Testis (tissue), 3 donors: ENCODE measurements around the gene NOS3. TPM values are rescaled to one million over a fixed set of nuclear protein-coding genes. Genes with fewer than 3 reads are reported as not detected.

Experiments
- DNase-seq: peaks from one replicate; pipeline ENCODE4 v3.0.0-alpha.2; 2019
- H3K27ac ChIP-seq, 2 donors: fragments of 200-600 bp; sonication (generic); one replicate each; pipeline ENCODE4 v1.5.1; 2019
- H3K27me3 ChIP-seq: fragments of 200-600 bp; sonication (generic); one replicate; pipeline ENCODE4 v1.5.1; 2019
- H3K36me3 ChIP-seq: fragments of 200-600 bp; sonication (generic); one replicate; pipeline ENCODE4 v1.5.1; 2017; ENCODE audit warnings: low read depth; ENCODE audit errors: missing control alignments
- H3K4me1 ChIP-seq: fragments of 200-600 bp; sonication (generic); one replicate; pipeline ENCODE4 v1.5.1; 2019
- H3K4me3 ChIP-seq, 2 donors: fragments of 200-600 bp; sonication (generic); one replicate each; pipeline ENCODE4 v1.5.1; 2017 to 2019
- H3K9me3 ChIP-seq: fragments of 200-600 bp; sonication (generic); one replicate; pipeline ENCODE4 v1.5.1; 2017
- POLR2A ChIP-seq: fragments of 450-650 bp; IDR thresholded peaks from one replicate; pipeline ENCODE4 v1.6.1; 2017; ENCODE audit warnings: antibody characterized with exemption, mild to moderate bottlenecking, moderate library complexity
- WGBS, 2 donors: methylation state at CpG; one replicate each; pipeline ENCODE4 v1.1.5; 2018; 5-methylcytosine and 5-hydroxymethylcytosine counted together
- intact Hi-C: fragments of 100-400 bp; cut with DNase I; formaldehyde crosslinking; loops from one replicate; pipeline ENCODE4 v1.15.1; 2023; ENCODE audit warnings: low total_unique reads
- polyA plus RNA-seq: library from polyadenylated mRNA; stranded (reverse); fragments of 350-450 nt; fragmentation: Illumina TruSeq; extraction: RNeasy Lipid Tissue Mini Kit (QIAGEN cat#74804); gene quantifications from one replicate; pipeline ENCODE4 v1.2.3, GENCODE V29; 2014; ENCODE audit warnings: low read depth, low replicate concordance; ENCODE audit not compliant: insufficient read depth
- total RNA-seq, 2 donors: library from RNA; depleted of rRNA; stranded (reverse); fragments of >200 nt; gene quantifications; one replicate each; pipeline ENCODE4 v1.2.3, GENCODE V29; 2016
- TF ChIP-seq, protein P1 (sequence below), 3 experiments: fragments of 450-650 bp in 2 of 3; fragments of 200-600 bp in 1 of 3; sonication (generic) in 1 of 3; IDR thresholded peaks; one replicate each; pipeline ENCODE4 v1.5.1; 2016 to 2019; ENCODE audit warnings: antibody characterized with exemption in 3 of 3, mild to moderate bottlenecking in 2 of 3, moderate library complexity in 1 of 3

Gene NOS3
- total and polyA plus RNA-seq, 3 donors from 2014 or later = 19.5 to 36.6 (median 25.0) TPM

DNA sequence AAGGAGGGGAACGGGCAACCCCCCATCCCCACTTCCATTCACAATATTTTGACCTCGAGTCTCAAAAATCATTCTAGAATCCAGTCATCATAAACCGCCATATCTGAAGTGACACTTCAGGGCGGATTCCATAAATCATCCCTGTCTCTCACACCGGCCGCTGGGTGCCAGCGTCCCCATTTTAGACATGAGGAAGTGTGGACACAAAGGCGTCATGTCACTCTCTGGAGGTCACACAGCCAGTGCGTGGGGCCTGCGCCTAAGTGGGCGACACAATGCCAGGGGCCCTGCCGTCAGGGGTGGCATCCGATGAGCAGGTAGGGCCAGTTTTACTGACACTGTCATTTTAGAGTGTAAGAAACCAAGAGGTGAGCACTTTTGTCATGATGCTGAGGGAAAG, 32.2 kb upstream of the NOS3 start:
- peaks cover 46% of the 10 kb centered on the region for H3K4me1 ChIP-seq
- intact Hi-C loops = no loop called here
- 75 to 77% methylated on average over 11 to 13 of the region's 13 CpGs for WGBS, 2 donors

DNA sequence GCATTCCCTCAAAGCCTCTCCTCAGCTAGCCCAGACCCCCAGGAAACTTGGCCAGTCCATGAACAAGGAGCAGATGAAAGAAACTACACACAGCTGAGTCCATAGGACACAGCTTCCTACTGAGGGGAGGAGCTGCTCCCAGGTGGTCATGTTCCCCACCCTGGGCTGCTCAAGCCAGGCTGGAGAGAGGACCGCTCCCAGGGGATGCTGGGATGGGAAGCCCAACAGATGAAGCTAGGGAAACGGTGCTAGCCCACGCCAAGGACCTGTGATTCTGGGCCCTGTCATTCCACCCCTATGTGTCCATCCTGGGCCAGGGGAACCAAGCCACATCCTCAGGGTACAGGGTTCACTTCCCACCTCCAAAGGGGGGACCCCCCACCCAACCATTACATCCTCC, 31.7 kb upstream of the NOS3 start:
- TF ChIP-seq, protein P1, sequence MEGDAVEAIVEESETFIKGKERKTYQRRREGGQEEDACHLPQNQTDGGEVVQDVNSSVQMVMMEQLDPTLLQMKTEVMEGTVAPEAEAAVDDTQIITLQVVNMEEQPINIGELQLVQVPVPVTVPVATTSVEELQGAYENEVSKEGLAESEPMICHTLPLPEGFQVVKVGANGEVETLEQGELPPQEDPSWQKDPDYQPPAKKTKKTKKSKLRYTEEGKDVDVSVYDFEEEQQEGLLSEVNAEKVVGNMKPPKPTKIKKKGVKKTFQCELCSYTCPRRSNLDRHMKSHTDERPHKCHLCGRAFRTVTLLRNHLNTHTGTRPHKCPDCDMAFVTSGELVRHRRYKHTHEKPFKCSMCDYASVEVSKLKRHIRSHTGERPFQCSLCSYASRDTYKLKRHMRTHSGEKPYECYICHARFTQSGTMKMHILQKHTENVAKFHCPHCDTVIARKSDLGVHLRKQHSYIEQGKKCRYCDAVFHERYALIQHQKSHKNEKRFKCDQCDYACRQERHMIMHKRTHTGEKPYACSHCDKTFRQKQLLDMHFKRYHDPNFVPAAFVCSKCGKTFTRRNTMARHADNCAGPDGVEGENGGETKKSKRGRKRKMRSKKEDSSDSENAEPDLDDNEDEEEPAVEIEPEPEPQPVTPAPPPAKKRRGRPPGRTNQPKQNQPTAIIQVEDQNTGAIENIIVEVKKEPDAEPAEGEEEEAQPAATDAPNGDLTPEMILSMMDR (IDR thresholded peaks at IDR 0.05) = no peak
- TF ChIP-seq POLR2A = no peak
- Histone ChIP-seq H3K9me3 (no peaks in the 10 kb centered on the region), H3K4me3 (no peak overlapping the region), H3K36me3 (no peaks in the 10 kb centered on the region), H3K4me1 (peaks cover 50% of the 10 kb centered on the region), H3K27ac (no peak overlapping the region), H3K27me3 (no peaks in the 10 kb centered on the region)
- WGBS, 2 donors = 88 to 100% methylated on average over 1 to 3 of the region's 3 CpGs
- no peak for DNase-seq
- intact Hi-C loops = no loop called here

More for the DNA sequence above, 32.2 kb upstream of the NOS3 start:
- H3K27me3 ChIP-seq = no peaks in the 10 kb centered on the region
- no peak overlapping the region for H3K4me3 ChIP-seq
- no peak overlapping the region for H3K27ac ChIP-seq
- no peak for DNase-seq
- TF ChIP-seq, protein P1 (IDR thresholded peaks at IDR 0.05) = no peak
- no peak for TF ChIP-seq POLR2A
- H3K36me3 ChIP-seq = no peaks in the 10 kb centered on the region
- no peaks in the 10 kb centered on the region for H3K9me3 ChIP-seq

DNA sequence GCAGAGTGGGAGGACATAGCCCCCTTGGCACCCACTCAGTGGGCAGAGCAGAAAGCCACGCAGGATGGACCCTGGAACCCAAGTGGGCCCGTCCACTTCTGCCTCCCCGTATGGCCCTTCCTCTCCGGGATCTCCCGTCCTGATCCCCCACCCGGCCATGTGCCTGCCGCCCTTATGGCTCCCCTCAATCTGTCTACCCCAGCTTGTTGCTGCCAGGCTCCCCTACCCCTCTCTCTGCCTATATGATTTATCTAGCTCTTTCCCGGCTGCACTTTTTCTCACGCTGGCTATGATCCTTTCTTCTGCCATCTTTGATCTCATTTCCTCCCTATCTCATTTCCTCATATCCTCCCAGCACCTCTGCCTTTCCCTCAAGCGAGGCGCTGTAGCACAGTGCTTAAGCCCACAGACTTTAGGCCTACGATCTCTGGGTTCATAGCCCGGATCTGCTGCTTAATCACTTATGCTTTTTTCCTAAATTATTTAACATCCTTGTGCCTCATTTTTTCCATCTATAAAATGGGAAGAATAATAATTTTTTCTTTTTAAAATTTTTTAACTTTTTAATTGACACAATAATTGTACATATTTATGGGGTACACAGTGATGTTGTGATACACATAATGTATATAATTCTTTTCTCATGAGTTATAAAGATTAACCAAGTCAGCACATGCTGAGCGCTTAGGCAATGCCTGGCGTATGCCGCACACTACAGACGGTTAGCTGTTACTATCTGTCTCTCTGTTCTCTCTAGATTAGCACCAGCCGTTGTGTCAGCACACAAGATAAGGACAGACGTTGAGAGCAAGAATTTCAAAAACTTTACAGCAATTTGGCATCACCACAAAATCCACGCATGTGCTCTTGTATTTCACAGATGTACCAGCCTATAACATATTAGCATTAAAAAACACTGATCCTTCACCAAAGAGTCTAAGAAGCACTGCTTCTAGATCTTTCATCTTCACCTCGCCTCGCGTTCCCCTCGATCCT, 30.8 kb upstream of the NOS3 start:
- H3K27ac ChIP-seq = peak overlapping the region; percentile 50 to 72
- H3K4me3 ChIP-seq = no peak overlapping the region
- intact Hi-C loops = no loop called here
- H3K27me3 ChIP-seq = no peaks in the 10 kb centered on the region
- WGBS, 2 donors = 73 to 80% methylated on average over 24 of the region's 24 CpGs
- TF ChIP-seq, protein P1 (IDR thresholded peaks at IDR 0.05) = no peak
- no peak for TF ChIP-seq POLR2A
- H3K36me3 ChIP-seq = no peaks in the 10 kb centered on the region
- DNase-seq = peak; percentile 70
- no peaks in the 10 kb centered on the region for H3K9me3 ChIP-seq
- H3K4me1 ChIP-seq = peaks cover 55% of the 10 kb centered on the region

DNA sequence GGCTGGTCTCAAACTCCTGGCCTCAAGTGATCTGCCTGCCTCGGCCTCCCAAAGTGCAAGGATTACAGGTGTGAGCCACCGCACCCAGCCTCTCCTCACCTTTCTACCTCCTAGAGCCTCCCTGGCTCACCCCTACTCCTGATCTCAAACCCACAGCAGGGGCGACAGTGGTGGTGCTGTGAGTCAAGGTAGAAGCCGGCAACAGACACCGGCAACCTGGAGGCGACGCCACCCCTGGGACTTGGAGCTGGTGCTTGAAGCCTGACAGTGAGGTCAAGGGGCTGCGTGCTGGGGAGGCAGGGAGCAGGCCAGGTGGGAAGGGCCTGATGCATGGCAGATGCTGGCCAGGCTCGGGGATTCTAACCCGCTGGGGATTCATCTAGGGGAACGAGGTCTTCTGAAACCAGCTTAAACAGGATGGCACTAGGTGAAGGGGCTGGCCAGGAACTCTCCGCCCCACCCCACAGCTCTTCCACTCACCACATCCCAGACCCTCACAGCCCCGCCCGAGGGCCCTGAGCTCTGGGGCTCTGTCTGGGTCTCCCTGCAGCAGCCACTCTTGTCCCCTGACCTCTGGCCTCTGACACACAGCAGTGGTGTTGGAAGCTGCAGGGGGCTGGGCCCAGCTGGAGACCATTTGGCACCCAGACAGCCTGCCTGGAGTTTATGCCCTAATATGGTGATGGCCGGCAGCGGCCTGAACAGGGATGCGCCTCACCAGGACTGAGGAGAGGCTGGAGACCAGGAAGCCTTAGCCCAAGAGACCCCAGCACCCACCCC, 29.1 kb upstream of the NOS3 start:
- DNase-seq = peak; percentile 64
- peaks cover 50% of the 10 kb centered on the region for H3K4me1 ChIP-seq
- no peaks in the 10 kb centered on the region for H3K27me3 ChIP-seq
- no peak overlapping the region for H3K4me3 ChIP-seq
- no peaks in the 10 kb centered on the region for H3K9me3 ChIP-seq
- no peak for TF ChIP-seq POLR2A
- TF ChIP-seq, protein P1 (IDR thresholded peaks at IDR 0.05) = no peak
- intact Hi-C loops = no loop called here
- peak overlapping the region; percentile 42 to 63 for H3K27ac ChIP-seq
- 77 to 96% methylated on average over 7 to 15 of the region's 17 CpGs for WGBS, 2 donors
- no peaks in the 10 kb centered on the region for H3K36me3 ChIP-seq
